ENCODE measurements around the gene ENKD1. TPM values are rescaled to one million over a fixed set of nuclear protein-coding genes. Genes with fewer than 3 reads are reported as not detected.
A peak's percentile ranks its signal among the peaks of the same experiment; 100 is the strongest.

The ENKD1 gene
- total and polyA plus RNA-seq, 2 experiments from 2014 or later, result 23.3 to 34.8 TPM

DNA sequence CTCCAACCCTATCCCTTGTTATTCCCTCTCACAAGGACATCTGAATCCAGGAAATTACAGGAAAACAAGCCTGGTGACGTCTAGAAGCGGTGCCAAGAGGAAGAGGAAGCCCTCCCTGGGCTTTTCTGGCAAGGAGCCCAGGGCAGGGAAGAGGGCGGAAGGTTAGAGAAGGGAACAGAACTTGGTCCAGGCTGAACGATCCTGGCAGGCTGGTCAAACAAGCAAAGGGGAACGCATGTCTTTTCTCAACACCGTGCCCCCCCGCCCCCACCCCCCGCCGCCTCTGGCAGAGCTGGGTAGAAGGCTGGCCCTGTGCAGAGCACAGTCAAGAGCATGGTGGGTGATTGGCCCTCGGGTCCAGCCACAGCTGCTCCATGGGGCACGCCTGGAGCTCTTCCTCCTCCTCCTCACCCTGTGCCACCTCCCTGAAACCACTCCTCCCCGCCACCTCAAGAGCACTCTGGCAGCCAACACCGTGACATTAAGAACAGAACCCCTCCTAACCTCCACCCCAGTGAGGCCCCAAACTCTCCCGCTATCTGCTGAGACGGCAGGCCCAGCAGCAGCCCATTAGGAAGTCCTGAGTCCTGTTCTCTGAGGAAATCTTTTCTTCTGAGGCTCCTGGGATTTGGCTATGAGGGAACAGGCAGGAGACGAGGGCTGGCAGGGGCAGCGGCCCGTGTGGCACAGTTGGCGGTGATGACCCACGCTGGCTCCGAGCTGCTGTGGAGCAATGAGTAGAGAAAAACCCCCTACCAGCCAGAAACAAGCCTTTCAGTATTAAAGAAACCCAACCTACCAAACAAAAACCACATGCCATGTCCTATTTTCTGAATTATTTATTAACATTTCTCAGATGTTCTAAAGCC is 7.4 kb upstream of the ENKD1 start:
- Histone ChIP-seq H3K9me3 (ENCODE audit: low read depth) (no peaks in the 10 kb centered on the region), H3K4me1 (ENCODE audit: low read depth) (no peaks in the 10 kb centered on the region), H3K27me3 (peaks cover 89% of the 10 kb centered on the region), H3K27ac (no peak overlapping the region), H3K36me3 (no peaks in the 10 kb centered on the region), H3K4me3 (no peak overlapping the region)
- DNase-seq (ENCODE audit: low read depth in 1 of 2, low spot score in 1 of 2), result peak in 1 of 2 donors; percentile 80
- TF ChIP-seq, protein P1, sequence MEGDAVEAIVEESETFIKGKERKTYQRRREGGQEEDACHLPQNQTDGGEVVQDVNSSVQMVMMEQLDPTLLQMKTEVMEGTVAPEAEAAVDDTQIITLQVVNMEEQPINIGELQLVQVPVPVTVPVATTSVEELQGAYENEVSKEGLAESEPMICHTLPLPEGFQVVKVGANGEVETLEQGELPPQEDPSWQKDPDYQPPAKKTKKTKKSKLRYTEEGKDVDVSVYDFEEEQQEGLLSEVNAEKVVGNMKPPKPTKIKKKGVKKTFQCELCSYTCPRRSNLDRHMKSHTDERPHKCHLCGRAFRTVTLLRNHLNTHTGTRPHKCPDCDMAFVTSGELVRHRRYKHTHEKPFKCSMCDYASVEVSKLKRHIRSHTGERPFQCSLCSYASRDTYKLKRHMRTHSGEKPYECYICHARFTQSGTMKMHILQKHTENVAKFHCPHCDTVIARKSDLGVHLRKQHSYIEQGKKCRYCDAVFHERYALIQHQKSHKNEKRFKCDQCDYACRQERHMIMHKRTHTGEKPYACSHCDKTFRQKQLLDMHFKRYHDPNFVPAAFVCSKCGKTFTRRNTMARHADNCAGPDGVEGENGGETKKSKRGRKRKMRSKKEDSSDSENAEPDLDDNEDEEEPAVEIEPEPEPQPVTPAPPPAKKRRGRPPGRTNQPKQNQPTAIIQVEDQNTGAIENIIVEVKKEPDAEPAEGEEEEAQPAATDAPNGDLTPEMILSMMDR (IDR thresholded peaks at IDR 0.05; ENCODE audit: low read depth, low read length), result no peak

- DNase-seq (ENCODE audit: low read depth in 1 of 2, low spot score in 1 of 2), result peak; percentile 68 to 84
Observed at GRCh38 chr16:67672739-67673662, 6.5 kb upstream of the ENKD1 start.

GRCh38 chr16:67672306-67672705 is 5.8 kb upstream of the ENKD1 start:
- DNase-seq (ENCODE audit: low read depth in 1 of 2, low spot score in 1 of 2), result no peak
- no peak overlapping the region for H3K27ac ChIP-seq
- H3K9me3 ChIP-seq (ENCODE audit: low read depth), result no peaks in the 10 kb centered on the region
- H3K4me3 ChIP-seq, result no peak overlapping the region
- no peaks in the 10 kb centered on the region for H3K4me1 ChIP-seq (ENCODE audit: low read depth)
- H3K27me3 ChIP-seq, result peaks cover 76% of the 10 kb centered on the region
- no peaks in the 10 kb centered on the region for H3K36me3 ChIP-seq
- TF ChIP-seq, protein P1 (IDR thresholded peaks at IDR 0.05; ENCODE audit: low read depth, low read length), result no peak

More at GRCh38 chr16:67672739-67673662, 6.5 kb upstream of the ENKD1 start:
- Histone ChIP-seq H3K27ac (no peak overlapping the region), H3K27me3 (peaks cover 83% of the 10 kb centered on the region), H3K4me3 (no peak overlapping the region), H3K4me1 (ENCODE audit: low read depth) (no peaks in the 10 kb centered on the region), H3K36me3 (no peaks in the 10 kb centered on the region), H3K9me3 (ENCODE audit: low read depth) (no peaks in the 10 kb centered on the region)
- TF ChIP-seq, protein P1 (IDR thresholded peaks at IDR 0.05; ENCODE audit: low read depth, low read length), result peak; percentile 87

DNA sequence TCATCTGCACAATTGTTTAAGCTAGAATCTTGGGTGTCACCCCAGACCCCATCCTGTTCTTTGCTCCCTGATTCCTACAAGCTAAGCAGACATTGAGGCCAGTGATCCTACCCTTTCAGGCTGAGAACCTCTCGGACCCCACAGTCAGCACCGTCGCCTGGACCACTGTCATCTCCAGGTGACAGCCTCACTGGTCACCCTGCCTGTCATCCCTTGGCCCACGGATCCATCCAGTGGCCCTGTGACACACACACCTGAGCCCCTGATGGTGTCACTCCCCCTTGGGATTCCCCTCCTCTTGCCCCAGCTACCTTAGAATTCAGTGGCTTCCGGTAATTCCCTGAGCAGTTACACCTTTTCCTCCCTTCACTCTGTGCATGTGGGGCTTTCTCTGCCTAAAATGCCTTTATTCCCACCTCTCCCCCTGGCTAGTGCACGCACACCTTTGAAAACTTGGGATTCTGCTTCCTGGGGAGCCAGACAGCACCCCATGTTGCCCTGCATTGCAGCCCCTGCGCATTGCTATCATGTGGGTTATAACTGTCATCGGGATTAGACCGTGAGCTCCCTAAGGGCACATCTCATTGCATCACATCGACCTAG is 3.0 kb upstream of the ENKD1 start:
- Histone ChIP-seq H3K27me3 (peaks cover 50% of the 10 kb centered on the region), H3K4me3 (no peak overlapping the region), H3K36me3 (no peaks in the 10 kb centered on the region), H3K27ac (no peak overlapping the region), H3K4me1 (ENCODE audit: low read depth) (no peaks in the 10 kb centered on the region), H3K9me3 (ENCODE audit: low read depth) (no peaks in the 10 kb centered on the region)
- TF ChIP-seq, protein P1 (IDR thresholded peaks at IDR 0.05; ENCODE audit: low read depth, low read length), result no peak
- no peak for DNase-seq (ENCODE audit: low read depth in 1 of 2, low spot score in 1 of 2)

- no peak overlapping the region for H3K27ac ChIP-seq
- H3K9me3 ChIP-seq (ENCODE audit: low read depth), result no peaks in the 10 kb centered on the region
- TF ChIP-seq, protein P1 (IDR thresholded peaks at IDR 0.05; ENCODE audit: low read depth, low read length), result no peak
- H3K36me3 ChIP-seq, result no peaks in the 10 kb centered on the region
- H3K4me1 ChIP-seq (ENCODE audit: low read depth), result no peaks in the 10 kb centered on the region
- no peak overlapping the region for H3K4me3 ChIP-seq
- H3K27me3 ChIP-seq, result peaks cover 40% of the 10 kb centered on the region
- DNase-seq (ENCODE audit: low read depth in 1 of 2, low spot score in 1 of 2), result no peak
Observed at GRCh38 chr16:67668495-67669157, 2.1 kb upstream of the ENKD1 start.

Measured in cardiac muscle cell (in vitro differentiated cells and primary cell).